HepG2 (cell line): ENCODE measurements around the gene NEDD4L. TPM values are rescaled to one million over a fixed set of nuclear protein-coding genes. Genes with fewer than 3 reads are reported as not detected.

Experiments used
- ATAC-seq: fragments of 200-7000 bp; cut with Tn5 transposase; 3 replicates; pipeline ENCODE4 v1.9.1; 2020; ENCODE audit warnings: mild to moderate bottlenecking, moderate library complexity
- BruUV-seq: library from RNA; stranded (reverse); fragments of 400-500 nt; replicated peaks from 2 replicates; lab custom pipeline; 2021; lab: Mats Ljungman, UMichigan
- CTCF ChIA-PET: fragments of 300-600 bp; formaldehyde crosslinking; extraction: SDS; loops from one replicate; lab custom pipeline; 2021; ENCODE audit warnings: low total read pairs, inconsistent platforms, low intra/inter-chr PET ratio; lab: Yijun Ruan, JAX
- POLR2A ChIA-PET: fragments of 350-600 bp; sonication (Branson Sonifier 250); formaldehyde crosslinking; loops from one replicate; lab custom pipeline; 2020; ENCODE audit warnings: antibody characterized with exemption, inconsistent platforms; lab: Yijun Ruan, JAX
- DNase-seq: peaks from one replicate; pipeline ENCODE4 v3.0.0-alpha.2; 2015; ENCODE audit warnings: low spot score
- FAIRE-seq: peaks from 3 replicates; lab custom pipeline; 2011; peaks lifted over from hg19 to GRCh38; lab: Jason Lieb, UNC
- H2AFZ ChIP-seq: one replicate; pipeline ENCODE4 v1.6.1; 2011; ENCODE audit warnings: low read length, inconsistent platforms
- H3K27ac ChIP-seq: fragments of 300-600 bp; 3 replicates; pipeline ENCODE4 v1.8.0; 2011; ENCODE audit warnings: mixed run types, mild to moderate bottlenecking, mixed read lengths, low read length, inconsistent platforms; ENCODE audit not compliant: insufficient read depth; ENCODE audit errors: extremely low read length
- H3K27me3 ChIP-seq, 2 experiments: fragments of 200-600 bp in 1 of 2; 2 replicates in 1 of 2; 3 replicates in 1 of 2; pipeline versions ENCODE4 v1.6.0 to v1.8.0; 2011; ENCODE audit warnings: low read length in 2 of 2, mild to moderate bottlenecking in 2 of 2, moderate library complexity in 2 of 2, inconsistent platforms in 1 of 2; ENCODE audit not compliant: insufficient read depth in 2 of 2, control insufficient read depth in 1 of 2
- H3K36me3 ChIP-seq, 2 experiments: fragments of 200-600 bp in 1 of 2; replicated peaks in 1 of 2; 2 replicates in 1 of 2; 3 replicates in 1 of 2; pipeline versions ENCODE4 v1.5.1 to v1.8.0; 2011; ENCODE audit warnings: low read length in 2 of 2, inconsistent platforms in 1 of 2; ENCODE audit not compliant: insufficient read depth in 2 of 2, control insufficient read depth in 1 of 2
- H3K4me1 ChIP-seq: 2 replicates; pipeline ENCODE4 v1.5.1; 2012; ENCODE audit warnings: low read length, inconsistent platforms; ENCODE audit not compliant: insufficient read depth
- H3K4me2 ChIP-seq: 2 replicates; pipeline ENCODE4 v1.6.0; 2011; ENCODE audit warnings: low read depth, low read length, inconsistent platforms
- H3K4me3 ChIP-seq, 3 experiments: fragments of 200-600 bp in 1 of 3; sonication (generic), shearing (Covaris generic) in 1 of 3; replicated peaks in 1 of 3; 2 replicates each; pipeline ENCODE4 v1.5.1; 2011 to 2016; ENCODE audit warnings: low read length in 3 of 3, inconsistent platforms in 2 of 3, low read depth in 2 of 3, mild to moderate bottlenecking in 2 of 3, control low read depth in 1 of 3, mixed read lengths in 1 of 3; ENCODE audit not compliant: insufficient read depth in 1 of 3
- H3K79me2 ChIP-seq: one replicate; pipeline ENCODE4 v1.6.1; 2011; ENCODE audit warnings: low read length, inconsistent platforms; ENCODE audit not compliant: insufficient read depth
- H3K9ac ChIP-seq: 2 replicates; pipeline ENCODE4 v1.6.0; 2011; ENCODE audit warnings: mild to moderate bottlenecking, low read depth, low read length, inconsistent platforms; ENCODE audit not compliant: insufficient read depth
- H3K9me3 ChIP-seq: 2 replicates; pipeline ENCODE4 v1.5.1; 2012; ENCODE audit warnings: mild to moderate bottlenecking, low read length
- H4K20me1 ChIP-seq: 2 replicates; pipeline ENCODE4 v1.6.0; 2011; ENCODE audit warnings: inconsistent platforms, mild to moderate bottlenecking, low read length, moderate library complexity; ENCODE audit not compliant: insufficient read depth
- CENPX ChIP-seq: sonication (generic); formaldehyde crosslinking; IDR thresholded peaks from 2 replicates; pipeline ENCODE4 v1.9.0; 2021; ENCODE audit warnings: mild to moderate bottlenecking, missing genetic modification reagents, moderate library complexity
- RAD21 ChIP-seq: fragments of 450-650 bp; formaldehyde crosslinking; IDR thresholded peaks from 2 replicates; pipeline ENCODE4 v1.5.0; 2020; ENCODE audit warnings: mild to moderate bottlenecking
- SNRNP70 ChIP-seq: fragments of 200-400 bp; formaldehyde crosslinking; IDR thresholded peaks from 2 replicates; pipeline ENCODE4 v1.6.1; 2017; ENCODE audit warnings: mild to moderate bottlenecking, low read depth, low read length, moderate library complexity
- ZNF484 ChIP-seq: sonication (generic); formaldehyde crosslinking; IDR thresholded peaks from 2 replicates; pipeline ENCODE4 v1.5.1; 2020; ENCODE audit warnings: mild to moderate bottlenecking, low read depth, missing genetic modification reagents, borderline replicate concordance
- ZNF547 ChIP-seq: sonication (generic); formaldehyde crosslinking; IDR thresholded peaks from 2 replicates; pipeline ENCODE4 v1.5.1; 2020; ENCODE audit warnings: mild to moderate bottlenecking, missing genetic modification reagents
- WGBS: methylation state at CpG from one replicate; pipeline ENCODE4 v1.1.6; 2017; ENCODE audit warnings: low lambda C conversion rate; 5-methylcytosine and 5-hydroxymethylcytosine counted together
- in situ Hi-C: cut with HindIII; loops from 2 replicates; pipeline ENCODE4 v1.10.0; 2017; ENCODE audit warnings: low pct_unique_long_range_greater_than_20kb; ENCODE audit not compliant: extremely low pct_ligation_motif_present
- intact Hi-C: fragments of 100-400 bp; cut with micrococcal nuclease; formaldehyde crosslinking; loops from one replicate; pipeline ENCODE4 v1.10.0; 2022; ENCODE audit not compliant: unreplicated experiment
- polyA plus RNA-seq, 8 experiments: library from polyadenylated mRNA; depleted of rRNA in 3 of 8; stranded (reverse) in 7 of 8; unstranded in 1 of 8; fragments of >200 nt; fragmentation: Illumina TruSeq in 4 of 8; extraction: Trizol in 4 of 8; gene quantifications; 2 replicates each; pipeline versions ENCODE4 v1.2.1 to v1.2.3, GENCODE V29; 2011 to 2016; ENCODE audit warnings: low read depth in 4 of 8, missing spikeins in 1 of 8, mixed read lengths in 1 of 8; ENCODE audit not compliant: insufficient read depth in 1 of 8
- total RNA-seq, 5 experiments: library from RNA; depleted of rRNA; stranded (reverse); fragments of >200 nt; fragmentation: Illumina TruSeq; extraction: Trizol; gene quantifications; 2 replicates each; pipeline ENCODE4 v1.2.3, GENCODE V29; 2016; ENCODE audit warnings: low read depth in 1 of 5
- TF ChIP-seq, protein P1 (sequence below): sonication (generic); formaldehyde crosslinking; IDR thresholded peaks from 2 replicates; pipeline ENCODE4 v1.4.0; 2020; ENCODE audit warnings: missing genetic modification reagents
- TF ChIP-seq, protein P2 (sequence below): sonication (generic); formaldehyde crosslinking; IDR thresholded peaks from 2 replicates; pipeline ENCODE4 v1.8.0; 2022; ENCODE audit warnings: missing genetic modification reagents, mild to moderate bottlenecking, borderline replicate concordance
- TF ChIP-seq, protein P3 (sequence below): conservative IDR thresholded peaks from 2 replicates; pipeline ENCODE4 v1.6.1; 2018; ENCODE audit warnings: missing genetic modification reagents
- TF ChIP-seq, protein P4 (sequence below): sonication (generic); formaldehyde crosslinking; IDR thresholded peaks from 2 replicates; pipeline ENCODE4 v1.9.0; 2021; ENCODE audit warnings: missing genetic modification reagents, borderline replicate concordance

Gene NEDD4L
- total and polyA plus RNA-seq, 2 of the 13 experiments (the other 11 are each of a cell fraction or from before 2014, with no cell fraction given) = 168 to 390 TPM

DNA sequence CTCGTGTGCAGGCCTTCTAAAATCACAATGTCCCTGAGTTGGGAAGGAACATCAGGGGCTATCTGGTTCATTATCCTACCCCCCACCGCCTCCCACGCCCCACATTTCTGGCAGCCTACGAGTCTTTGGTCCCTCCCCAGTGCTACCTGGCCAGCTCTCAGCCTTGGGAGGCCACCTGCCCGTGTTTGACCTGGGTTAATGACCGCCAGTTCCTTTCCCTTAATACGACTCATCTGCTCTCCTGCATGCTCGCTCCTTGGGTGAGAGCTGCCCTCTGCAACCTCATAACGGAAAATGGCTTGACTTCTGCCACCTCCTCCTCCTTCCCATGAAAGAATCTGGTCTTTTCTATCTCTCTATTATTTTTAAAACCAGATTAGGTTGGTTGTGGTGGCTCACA lies 112.5 kb downstream of the NEDD4L start:
- Histone ChIP-seq H3K4me2 (no peak overlapping the region), H3K27ac (no peak overlapping the region), H3K36me3 (no peaks in the 10 kb centered on the region), H4K20me1 (no peaks in the 10 kb centered on the region), H2AFZ (no peak overlapping the region), H3K4me1 (peaks cover 16% of the 10 kb centered on the region), H3K9ac (no peak overlapping the region), H3K9me3 (no peaks in the 10 kb centered on the region), H3K79me2 (peaks cover 16% of the 10 kb centered on the region), H3K27me3 (no peaks in the 10 kb centered on the region), H3K4me3 (no peak overlapping the region)
- DNase-seq (no peak), FAIRE-seq (no peak), ATAC-seq (no peak)
- in situ Hi-C loops = no loop called here
- BruUV-seq = no TSS peak
- intact Hi-C loops = no loop called here
- TF ChIP-seq ZNF484 (CRISPR knock-in tag) = no peak
- TF ChIP-seq SNRNP70 = no peak
- TF ChIP-seq RAD21 (CRISPR knock-in tag) = no peak
- TF ChIP-seq, protein P1, sequence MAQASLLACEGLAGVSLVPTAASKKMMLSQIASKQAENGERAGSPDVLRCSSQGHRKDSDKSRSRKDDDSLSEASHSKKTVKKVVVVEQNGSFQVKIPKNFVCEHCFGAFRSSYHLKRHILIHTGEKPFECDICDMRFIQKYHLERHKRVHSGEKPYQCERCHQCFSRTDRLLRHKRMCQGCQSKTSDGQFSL (CRISPR knock-in tag) = no peak
- TF ChIP-seq CENPX = no peak
- no peak for TF ChIP-seq ZNF547 (CRISPR knock-in tag)
- TF ChIP-seq, protein P2, sequence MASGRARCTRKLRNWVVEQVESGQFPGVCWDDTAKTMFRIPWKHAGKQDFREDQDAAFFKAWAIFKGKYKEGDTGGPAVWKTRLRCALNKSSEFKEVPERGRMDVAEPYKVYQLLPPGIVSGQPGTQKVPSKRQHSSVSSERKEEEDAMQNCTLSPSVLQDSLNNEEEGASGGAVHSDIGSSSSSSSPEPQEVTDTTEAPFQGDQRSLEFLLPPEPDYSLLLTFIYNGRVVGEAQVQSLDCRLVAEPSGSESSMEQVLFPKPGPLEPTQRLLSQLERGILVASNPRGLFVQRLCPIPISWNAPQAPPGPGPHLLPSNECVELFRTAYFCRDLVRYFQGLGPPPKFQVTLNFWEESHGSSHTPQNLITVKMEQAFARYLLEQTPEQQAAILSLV (CRISPR knock-in tag) = no peak
- TF ChIP-seq, protein P3, sequence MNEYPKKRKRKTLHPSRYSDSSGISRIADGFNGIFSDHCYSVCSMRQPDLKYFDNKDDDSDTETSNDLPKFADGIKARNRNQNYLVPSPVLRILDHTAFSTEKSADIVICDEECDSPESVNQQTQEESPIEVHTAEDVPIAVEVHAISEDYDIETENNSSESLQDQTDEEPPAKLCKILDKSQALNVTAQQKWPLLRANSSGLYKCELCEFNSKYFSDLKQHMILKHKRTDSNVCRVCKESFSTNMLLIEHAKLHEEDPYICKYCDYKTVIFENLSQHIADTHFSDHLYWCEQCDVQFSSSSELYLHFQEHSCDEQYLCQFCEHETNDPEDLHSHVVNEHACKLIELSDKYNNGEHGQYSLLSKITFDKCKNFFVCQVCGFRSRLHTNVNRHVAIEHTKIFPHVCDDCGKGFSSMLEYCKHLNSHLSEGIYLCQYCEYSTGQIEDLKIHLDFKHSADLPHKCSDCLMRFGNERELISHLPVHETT (CRISPR knock-in tag) = no peak
- TF ChIP-seq, protein P4, sequence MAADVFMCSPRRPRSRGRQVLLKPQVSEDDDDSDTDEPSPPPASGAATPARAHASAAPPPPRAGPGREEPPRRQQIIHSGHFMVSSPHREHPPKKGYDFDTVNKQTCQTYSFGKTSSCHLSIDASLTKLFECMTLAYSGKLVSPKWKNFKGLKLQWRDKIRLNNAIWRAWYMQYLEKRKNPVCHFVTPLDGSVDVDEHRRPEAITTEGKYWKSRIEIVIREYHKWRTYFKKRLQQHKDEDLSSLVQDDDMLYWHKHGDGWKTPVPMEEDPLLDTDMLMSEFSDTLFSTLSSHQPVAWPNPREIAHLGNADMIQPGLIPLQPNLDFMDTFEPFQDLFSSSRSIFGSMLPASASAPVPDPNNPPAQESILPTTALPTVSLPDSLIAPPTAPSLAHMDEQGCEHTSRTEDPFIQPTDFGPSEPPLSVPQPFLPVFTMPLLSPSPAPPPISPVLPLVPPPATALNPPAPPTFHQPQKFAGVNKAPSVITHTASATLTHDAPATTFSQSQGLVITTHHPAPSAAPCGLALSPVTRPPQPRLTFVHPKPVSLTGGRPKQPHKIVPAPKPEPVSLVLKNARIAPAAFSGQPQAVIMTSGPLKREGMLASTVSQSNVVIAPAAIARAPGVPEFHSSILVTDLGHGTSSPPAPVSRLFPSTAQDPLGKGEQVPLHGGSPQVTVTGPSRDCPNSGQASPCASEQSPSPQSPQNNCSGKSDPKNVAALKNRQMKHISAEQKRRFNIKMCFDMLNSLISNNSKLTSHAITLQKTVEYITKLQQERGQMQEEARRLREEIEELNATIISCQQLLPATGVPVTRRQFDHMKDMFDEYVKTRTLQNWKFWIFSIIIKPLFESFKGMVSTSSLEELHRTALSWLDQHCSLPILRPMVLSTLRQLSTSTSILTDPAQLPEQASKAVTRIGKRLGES = no peak
- CTCF ChIA-PET = no interaction called here
- POLR2A ChIA-PET = no interaction called here
- WGBS = 76% methylated on average over 5 of the region's 9 CpGs
